GM10248 (cell line): ENCODE measurements around the gene ZNF385B.

Experiments used
- CTCF ChIA-PET: fragments of 300-600 bp; sonication (Branson Sonifier 250); formaldehyde crosslinking; extraction: SDS; loops from one replicate; lab custom pipeline; 2021; ENCODE audit warnings: antibody characterized with exemption; lab: Yijun Ruan, JAX
- POLR2A ChIA-PET: fragments of 350-650 bp; sonication (Branson Sonifier 250); formaldehyde crosslinking; extraction: SDS; loops from one replicate; lab custom pipeline; 2020; ENCODE audit warnings: antibody characterized with exemption; lab: Yijun Ruan, JAX
- DNase-seq: peaks from one replicate; pipeline ENCODE4 v3.0.0; 2012; ENCODE audit errors: extremely low spot score
- CTCF ChIP-seq: IDR thresholded peaks from 2 replicates; pipeline ENCODE4 v1.5.1; 2012; ENCODE audit warnings: mild to moderate bottlenecking, low read depth; ENCODE audit errors: extremely low read depth, missing control alignments, control extremely low read depth

Gene ZNF385B

GRCh38 chr2:179850188-179850587 lies 11.2 kb downstream of the ZNF385B start:
- CTCF ChIA-PET, result interaction anchor here (0.9 kb wide), 1 partner anchor 11 kb away, joined by 3 read pairs; no protein-coding TSS in a partner anchor
- POLR2A ChIA-PET, result no interaction called here
- no peak for TF ChIP-seq CTCF
- no peak for DNase-seq

- POLR2A ChIA-PET, result no interaction called here
- CTCF ChIA-PET, result interaction anchor here (0.9 to 1.3 kb wide), 2 partner anchors 11 to 23 kb away, joined by 3 to 4 read pairs; no protein-coding TSS in a partner anchor
- no peak for TF ChIP-seq CTCF
- DNase-seq, result no peak
Observed at GRCh38 chr2:179849719-179850118, 11.7 kb downstream of the ZNF385B start.

- POLR2A ChIA-PET, result no interaction called here
- no peak for DNase-seq
- CTCF ChIA-PET, result interaction anchor here (1.7 to 3.0 kb wide), 2 partner anchors 233 to 236 kb away, joined by 7 to 11 read pairs; no protein-coding TSS in a partner anchor
- TF ChIP-seq CTCF, result no peak
Observed at GRCh38 chr2:179843541-179843940, 17.9 kb downstream of the ZNF385B start.

GRCh38 chr2:179842498-179843153 lies 18.8 kb downstream of the ZNF385B start:
- ChIA-PET POLR2A (no interaction called here), CTCF (interaction anchor here (1.2 to 3.0 kb wide), 4 partner anchors 12 to 237 kb away, joined by 3 to 11 read pairs (median 6); no protein-coding TSS in a partner anchor)
- TF ChIP-seq CTCF, result peak; percentile 44
- peak; percentile 13 for DNase-seq

GRCh38 chr2:179840840-179841239 lies 20.6 kb downstream of the ZNF385B start:
- CTCF ChIA-PET, result interaction anchor here (0.7 to 3.0 kb wide), 3 partner anchors 14 to 236 kb away, joined by 3 to 11 read pairs (median 3); no protein-coding TSS in a partner anchor

GRCh38 chr2:179837408-179837807 lies 24.0 kb downstream of the ZNF385B start:
- ChIA-PET POLR2A (no interaction called here), CTCF (interaction anchor here (2.0 to 2.9 kb wide), 2 partner anchors 10 to 238 kb away, joined by 5 to 7 read pairs; no protein-coding TSS in a partner anchor)
- DNase-seq, result no peak

More at GRCh38 chr2:179840840-179841239, 20.6 kb downstream of the ZNF385B start:
- POLR2A ChIA-PET, result no interaction called here
- no peak for DNase-seq
- TF ChIP-seq CTCF, result no peak

More at GRCh38 chr2:179837408-179837807, 24.0 kb downstream of the ZNF385B start:
- TF ChIP-seq CTCF, result no peak
